MCF 10A (cell line): ENCODE data around the gene COL4A4. TPM values are rescaled to one million over a fixed set of nuclear protein-coding genes. Genes with fewer than 3 reads are reported as not detected.

Source experiments
- BruUV-seq: library from RNA; stranded (reverse); fragments of 400-500 nt; replicated peaks from 2 replicates; lab custom pipeline; 2021; lab: Mats Ljungman, UMichigan
- CTCF ChIA-PET: fragments of 300-600 bp; sonication (Branson Sonifier 250); formaldehyde crosslinking; extraction: SDS; loops from one replicate; lab custom pipeline; 2021; ENCODE audit warnings: antibody characterized with exemption, inconsistent platforms; lab: Yijun Ruan, JAX
- POLR2A ChIA-PET: fragments of 300-600, 350-650 bp; sonication (Branson Sonifier 250); formaldehyde crosslinking; extraction: SDS; loops from one replicate; lab custom pipeline; 2020; ENCODE audit warnings: antibody characterized with exemption, inconsistent platforms; lab: Yijun Ruan, JAX
- DNase-seq: peaks from one replicate; pipeline ENCODE4 v3.0.0-alpha.2; 2018; ENCODE audit not compliant: unreplicated experiment
- H3K27ac Mint-ChIP-seq: one replicate; pipeline ENCODE4 v1.8.0; 2022; ENCODE audit warnings: mild to moderate bottlenecking, low read depth, mixed read lengths; ENCODE audit not compliant: unreplicated experiment
- H3K27me3 Mint-ChIP-seq: one replicate; pipeline ENCODE4 v1.8.0; 2022; ENCODE audit warnings: mixed read lengths; ENCODE audit not compliant: insufficient read depth, unreplicated experiment
- H3K36me3 Mint-ChIP-seq: one replicate; pipeline ENCODE4 v1.8.0; 2022; ENCODE audit warnings: mild to moderate bottlenecking, moderate library complexity, mixed read lengths; ENCODE audit not compliant: insufficient read depth, unreplicated experiment
- H3K4me1 Mint-ChIP-seq: one replicate; pipeline ENCODE4 v1.8.0; 2022; ENCODE audit warnings: mixed read lengths; ENCODE audit not compliant: insufficient read depth, unreplicated experiment
- H3K4me3 Mint-ChIP-seq: one replicate; pipeline ENCODE4 v1.8.0; 2022; ENCODE audit warnings: mild to moderate bottlenecking, moderate library complexity, mixed read lengths; ENCODE audit not compliant: unreplicated experiment
- H3K9me3 Mint-ChIP-seq: one replicate; pipeline ENCODE4 v1.8.0; 2022; ENCODE audit warnings: mixed read lengths; ENCODE audit not compliant: unreplicated experiment
- CTCF ChIP-seq: fragments of 200-600 bp; IDR thresholded peaks from one replicate; pipeline ENCODE4 v1.8.0; 2022; ENCODE audit warnings: antibody characterized with exemption, mild to moderate bottlenecking; ENCODE audit not compliant: unreplicated experiment
- intact Hi-C: fragments of 100-400 bp; cut with micrococcal nuclease; formaldehyde crosslinking; loops from 2 replicates; pipeline ENCODE4 v1.14.1; 2022
- total RNA-seq: library from RNA; stranded (reverse); gene quantifications from 2 replicates; pipeline ENCODE4 v1.2.3, GENCODE V29; 2022

The COL4A4 gene
- total RNA-seq, 1 experiment from 2014 or later: 0.30 TPM

- no peaks in the 10 kb centered on the region for H3K9me3 Mint-ChIP-seq
- no peak for DNase-seq
- no peaks in the 10 kb centered on the region for H3K27me3 Mint-ChIP-seq
- no peak overlapping the region for H3K4me3 Mint-ChIP-seq
- H3K4me1 Mint-ChIP-seq: no peaks in the 10 kb centered on the region
- ChIA-PET POLR2A (interaction anchor here (0.7 to 1.0 kb wide), 2 partner anchors 35 to 233 kb away, joined by 3 read pairs; no protein-coding TSS in a partner anchor), CTCF (interaction anchor here (1.0 kb wide), 1 partner anchor 34 kb away, joined by 6 read pairs; no protein-coding TSS in a partner anchor)
- intact Hi-C loops: no loop called here
- H3K36me3 Mint-ChIP-seq: no peaks in the 10 kb centered on the region
- no peak for TF ChIP-seq CTCF
- no TSS peak for BruUV-seq
- H3K27ac Mint-ChIP-seq: no peak overlapping the region
These were observed 40.4 kb upstream of the COL4A4 start for GRCh38 chr2:227204452-227204851.

GRCh38 chr2:227201771-227202170 lies 37.8 kb upstream of the COL4A4 start:
- no TSS peak for BruUV-seq
- ChIA-PET CTCF (no interaction called here), POLR2A (no interaction called here)
- Mint-ChIP-seq H3K9me3 (no peaks in the 10 kb centered on the region), H3K4me3 (no peak overlapping the region), H3K27me3 (no peaks in the 10 kb centered on the region), H3K4me1 (no peaks in the 10 kb centered on the region), H3K36me3 (no peaks in the 10 kb centered on the region), H3K27ac (no peak overlapping the region)
- intact Hi-C loops: no loop called here
- no peak for DNase-seq
- no peak for TF ChIP-seq CTCF

- Mint-ChIP-seq H3K4me1 (no peaks in the 10 kb centered on the region), H3K9me3 (no peaks in the 10 kb centered on the region), H3K27me3 (no peaks in the 10 kb centered on the region), H3K4me3 (no peak overlapping the region), H3K36me3 (no peaks in the 10 kb centered on the region), H3K27ac (no peak overlapping the region)
- BruUV-seq: no TSS peak
- ChIA-PET POLR2A (no interaction called here), CTCF (no interaction called here)
- intact Hi-C loops: no loop called here
- no peak for TF ChIP-seq CTCF
- no peak for DNase-seq
These were observed 34.9 kb upstream of the COL4A4 start for GRCh38 chr2:227198866-227199265.

GRCh38 chr2:227194219-227194618 lies 30.2 kb upstream of the COL4A4 start:
- ChIA-PET POLR2A (no interaction called here), CTCF (no interaction called here)
- Mint-ChIP-seq H3K4me3 (no peak overlapping the region), H3K36me3 (no peaks in the 10 kb centered on the region), H3K4me1 (no peaks in the 10 kb centered on the region), H3K27ac (no peak overlapping the region), H3K27me3 (no peaks in the 10 kb centered on the region), H3K9me3 (no peaks in the 10 kb centered on the region)
- intact Hi-C loops: no loop called here
- DNase-seq: no peak
- BruUV-seq: no TSS peak
- no peak for TF ChIP-seq CTCF
